Kidney (tissue), 14 donors: ENCODE measurements around the gene SPACA7. TPM values are rescaled to one million over a fixed set of nuclear protein-coding genes. Genes with fewer than 3 reads are reported as not detected.
A peak's percentile ranks its signal among the peaks of the same experiment; 100 is the strongest.

Source experiments
- DNase-seq, 5 donors: peaks; one replicate each; pipeline ENCODE4 v3.0.0-alpha.2; 2013 to 2020
- FAIRE-seq: peaks from 2 replicates; lab custom pipeline; 2012; peaks lifted over from hg19 to GRCh38; lab: Jason Lieb, UNC
- H3K27ac ChIP-seq, 2 donors: one replicate each; pipeline ENCODE4 v1.7.0; 2013; ENCODE audit warnings: low read depth in 2 of 2, low read length in 2 of 2, inconsistent platforms in 1 of 2
- H3K27me3 ChIP-seq: one replicate; pipeline ENCODE4 v1.7.1; 2013; ENCODE audit warnings: low read length, inconsistent platforms; ENCODE audit not compliant: control insufficient read depth, insufficient read depth
- H3K36me3 ChIP-seq, 3 donors: one replicate each; pipeline versions ENCODE4 v1.7.0 to v1.7.1; 2013; ENCODE audit warnings: low read length in 3 of 3, control low read depth in 1 of 3, inconsistent platforms in 1 of 3; ENCODE audit not compliant: insufficient read depth in 3 of 3, control insufficient read depth in 2 of 3
- H3K4me1 ChIP-seq, 3 donors: one replicate each; pipeline versions ENCODE4 v1.7.0 to v1.7.1; 2013; ENCODE audit warnings: low read length in 3 of 3, inconsistent platforms in 1 of 3, low read depth in 1 of 3; ENCODE audit not compliant: control insufficient read depth in 2 of 3, insufficient read depth in 2 of 3
- H3K4me3 ChIP-seq, 3 donors: one replicate each; pipeline versions ENCODE4 v1.7.0 to v1.8.1; 2013; ENCODE audit warnings: low read length in 3 of 3, control low read depth in 1 of 3, inconsistent platforms in 1 of 3
- H3K9ac ChIP-seq, 3 donors: one replicate each; pipeline versions ENCODE4 v1.7.0 to v1.7.1; 2013; ENCODE audit warnings: low read length in 3 of 3, control low read depth in 1 of 3, inconsistent platforms in 1 of 3
- H3K9me3 ChIP-seq, 3 donors: one replicate each; pipeline versions ENCODE4 v1.7.0 to v1.7.1; 2013; ENCODE audit warnings: low read length in 3 of 3, control low read depth in 1 of 3, inconsistent platforms in 1 of 3; ENCODE audit not compliant: control insufficient read depth in 2 of 3, insufficient read depth in 1 of 3
- CTCF ChIP-seq: IDR thresholded peaks from 3 replicates; pipeline ENCODE4 v1.5.1; 2012; ENCODE audit warnings: mild to moderate bottlenecking, moderate library complexity, borderline replicate concordance; ENCODE audit not compliant: insufficient read depth; ENCODE audit errors: extremely low read depth
- intact Hi-C: fragments of 100-400 bp; cut with DNase I; formaldehyde crosslinking; loops from one replicate; pipeline ENCODE4 v1.11.1; 2022
- polyA plus RNA-seq: library from polyadenylated mRNA; stranded (reverse); fragments of 350-450 nt; fragmentation: Illumina TruSeq; extraction: RNeasy Lipid Tissue Mini Kit (QIAGEN cat#74804); gene quantifications from one replicate; pipeline ENCODE4 v1.2.3, GENCODE V29; 2014; ENCODE audit warnings: low read depth, low replicate concordance; ENCODE audit not compliant: insufficient read depth
- total RNA-seq: library from RNA; stranded (reverse); fragmentation: NEBNext Ultra II Directional; extraction: Animal tissue kit (Norgen Biotek cat#: 25700); gene quantifications from one replicate; pipeline ENCODE4 v1.2.1, GENCODE V29; 2021
- donor health status: control.
- donor health status: control.
- donor health status: control.
- donor health status: control.
- donor health status: control.
- donor health status: DM: yes; HTN: yes; CAD: no.
- donor health status: Normal renal cell carcinoma (clear cell type).

SPACA7 gene
- total and polyA plus RNA-seq, 2 donors from 2014 or later: not detected

- H3K9me3 ChIP-seq: no peaks in the 10 kb centered on the region
- H3K9ac ChIP-seq: no peak overlapping the region
- FAIRE-seq (no peak), DNase-seq (no peak)
- no peaks in the 10 kb centered on the region for H3K36me3 ChIP-seq
- H3K27ac ChIP-seq: no peak overlapping the region
- no peak overlapping the region for H3K4me3 ChIP-seq
- H3K27me3 ChIP-seq: no peaks in the 10 kb centered on the region
- no peak for TF ChIP-seq CTCF
- no peaks in the 10 kb centered on the region for H3K4me1 ChIP-seq
- intact Hi-C loops: no loop called here
These were observed 20.8 kb upstream of the SPACA7 start for GRCh38 chr13:112355274-112355838.

GRCh38 chr13:112356190-112356589 is 20.0 kb upstream of the SPACA7 start:
- H3K4me1 ChIP-seq: no peaks in the 10 kb centered on the region
- intact Hi-C loops: no loop called here
- DNase-seq (no peak), FAIRE-seq (no peak)
- H3K9me3 ChIP-seq: peaks cover 0 to 1% (median 0%) of the 10 kb centered on the region in 3 donors
- H3K27ac ChIP-seq: no peak overlapping the region
- no peak overlapping the region for H3K9ac ChIP-seq
- H3K27me3 ChIP-seq: no peaks in the 10 kb centered on the region
- no peak overlapping the region for H3K4me3 ChIP-seq
- H3K36me3 ChIP-seq: no peaks in the 10 kb centered on the region
- no peak for TF ChIP-seq CTCF

GRCh38 chr13:112358156-112358555 is 18.0 kb upstream of the SPACA7 start:
- intact Hi-C loops: no loop called here
- DNase-seq (no peak), FAIRE-seq (no peak)
- Histone ChIP-seq H3K9ac (no peak overlapping the region), H3K27me3 (no peaks in the 10 kb centered on the region), H3K27ac (no peak overlapping the region), H3K9me3 (peaks cover 0 to 5% (median 0%) of the 10 kb centered on the region in 3 donors), H3K4me3 (no peak overlapping the region), H3K36me3 (no peaks in the 10 kb centered on the region), H3K4me1 (no peaks in the 10 kb centered on the region)
- no peak for TF ChIP-seq CTCF

- H3K4me1 ChIP-seq: no peaks in the 10 kb centered on the region
- no peak for TF ChIP-seq CTCF
- FAIRE-seq (no peak), DNase-seq (peak in 1 of 5 donors; percentile 20)
- H3K9ac ChIP-seq: no peak overlapping the region
- H3K36me3 ChIP-seq: no peaks in the 10 kb centered on the region
- no peaks in the 10 kb centered on the region for H3K27me3 ChIP-seq
- peaks cover 0 to 5% (median 5%) of the 10 kb centered on the region in 3 donors for H3K9me3 ChIP-seq
- intact Hi-C loops: no loop called here
- no peak overlapping the region for H3K27ac ChIP-seq
- no peak overlapping the region for H3K4me3 ChIP-seq
These were observed 14.1 kb upstream of the SPACA7 start for GRCh38 chr13:112362021-112362420.
